Activated CD4-positive, alpha-beta T cell treated with anti-CD3 and anti-CD28 coated beads, Interleukin-2, amount 50 U/mL, for 4 hours (primary cell): ENCODE measurements around the gene TAGLN2.

Experiments
- DNase-seq, 2 experiments: peaks; one replicate each; pipeline ENCODE4 v3.0.0-alpha.2; 2020

The TAGLN2 gene

DNA sequence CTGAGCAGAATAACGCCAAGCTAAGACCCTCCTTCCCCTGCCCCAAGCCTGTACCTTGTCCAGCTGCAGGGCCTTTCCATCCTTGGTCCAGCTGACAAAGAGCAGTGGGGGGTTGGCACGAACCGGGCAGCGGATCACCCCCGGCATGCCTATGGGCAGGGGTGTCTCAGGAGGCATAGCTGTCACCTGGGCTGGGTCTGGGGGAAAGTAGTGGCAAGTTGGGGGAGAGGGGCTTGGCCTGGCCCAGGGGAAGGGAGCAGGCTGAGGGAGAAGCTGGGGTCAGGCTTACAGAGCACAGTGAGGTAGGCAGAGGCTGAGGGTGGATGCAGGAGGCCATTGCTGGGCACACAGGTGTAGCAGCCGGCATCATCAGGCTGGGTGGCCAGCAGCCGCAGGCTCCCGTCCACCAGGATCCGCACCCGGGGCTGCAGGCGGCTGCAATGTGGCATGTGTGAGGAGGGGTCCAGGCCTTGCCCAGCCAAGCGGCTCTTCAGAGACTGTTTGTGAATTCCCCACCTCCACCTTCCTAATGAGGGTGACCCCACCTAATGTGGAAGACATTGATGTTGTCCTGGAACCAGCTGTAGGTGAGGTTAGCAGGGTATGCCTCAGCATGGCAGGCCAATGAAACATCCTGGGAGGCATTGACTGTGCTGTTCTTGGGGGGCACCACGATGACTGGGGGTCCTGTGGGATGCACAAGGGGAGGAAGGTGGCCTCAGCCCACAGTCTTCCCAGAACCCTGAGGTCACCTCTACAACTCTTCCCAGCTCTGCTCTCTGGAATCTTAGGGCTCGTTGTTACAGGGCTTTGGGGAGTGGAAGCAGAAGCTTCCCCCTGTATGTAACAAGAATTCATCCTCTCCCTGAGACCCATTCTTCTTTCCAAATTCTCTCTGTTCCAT lies 9.1 kb upstream of the TAGLN2 start:
- no peak for DNase-seq

DNA sequence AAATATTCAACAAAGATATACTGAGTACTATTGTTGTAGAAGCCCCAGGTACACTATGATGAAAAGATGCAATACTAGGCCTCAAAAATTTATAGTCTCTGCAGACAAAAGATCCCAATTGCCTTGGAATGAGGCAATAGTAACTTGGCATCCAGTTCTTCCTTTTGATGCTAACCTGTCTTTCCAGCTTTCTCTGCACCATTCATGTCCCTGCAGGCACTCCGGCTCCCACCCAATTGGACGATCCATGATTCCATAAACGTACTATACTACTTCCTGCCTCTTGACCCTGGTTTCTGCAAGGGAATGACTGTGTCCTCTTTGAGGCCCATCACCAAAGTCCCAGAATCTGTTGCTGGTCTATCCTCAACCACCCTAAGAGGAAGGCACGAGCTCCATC lies 8.0 kb upstream of the TAGLN2 start:
- DNase-seq: no peak

GRCh38 chr1:159932296-159933285 lies 7.3 kb upstream of the TAGLN2 start:
- no peak for DNase-seq

DNA sequence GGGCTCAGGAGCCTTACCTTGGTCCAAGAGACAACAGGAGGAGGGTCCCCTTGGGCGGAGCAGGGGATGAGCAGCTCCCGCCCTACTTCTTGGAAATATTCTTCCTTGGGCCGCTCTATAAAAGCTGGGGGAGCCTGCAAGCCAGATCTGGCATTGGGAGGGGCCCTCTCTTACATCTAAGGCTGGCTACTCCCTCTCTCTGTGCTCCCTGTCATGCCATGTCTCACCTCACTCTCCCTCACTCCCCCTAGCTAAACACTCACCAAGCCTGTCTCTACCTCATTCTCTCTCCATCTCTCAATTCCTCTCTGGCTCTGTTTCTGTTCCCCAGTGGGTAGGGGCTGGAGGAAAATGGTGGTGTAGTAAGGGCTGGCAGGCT lies 6.5 kb upstream of the TAGLN2 start:
- no peak for DNase-seq

DNA sequence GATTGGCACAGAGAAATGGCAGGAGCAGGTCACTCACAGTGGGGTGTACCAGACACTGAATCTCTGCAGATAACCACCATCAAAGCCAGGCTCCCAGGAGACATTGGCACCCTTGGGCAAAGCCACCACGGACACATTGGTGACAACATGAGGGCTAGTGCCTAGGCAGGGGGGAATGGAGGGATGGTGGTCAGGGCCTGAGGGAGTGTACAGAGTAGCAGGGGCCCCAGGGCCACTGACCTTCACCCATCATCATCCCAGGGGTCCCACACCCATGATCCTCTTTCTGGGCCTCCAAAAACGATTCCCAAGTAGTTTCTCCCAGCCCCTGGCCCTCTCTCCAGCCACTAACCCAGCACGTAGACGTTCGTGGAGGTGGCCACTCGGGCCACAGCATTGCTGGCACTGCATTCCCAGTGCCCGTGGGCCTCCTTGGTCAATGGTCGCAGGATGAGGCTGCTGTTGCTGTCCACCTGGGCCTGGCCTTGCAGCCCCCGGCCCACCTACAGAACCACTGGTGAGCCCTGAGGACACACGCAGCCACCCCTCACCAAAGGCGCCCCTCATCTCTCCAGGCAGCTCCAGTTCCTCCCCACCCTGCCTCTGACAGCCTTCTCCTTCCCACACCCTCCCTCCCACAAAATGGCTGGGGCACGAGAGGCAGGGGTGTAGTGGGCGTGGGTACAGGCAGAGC lies 5.9 kb upstream of the TAGLN2 start:
- DNase-seq: no peak

GRCh38 chr1:159930634-159931033 lies 5.3 kb upstream of the TAGLN2 start:
- DNase-seq: no peak

GRCh38 chr1:159930216-159930615 lies 4.9 kb upstream of the TAGLN2 start:
- DNase-seq: no peak

DNA sequence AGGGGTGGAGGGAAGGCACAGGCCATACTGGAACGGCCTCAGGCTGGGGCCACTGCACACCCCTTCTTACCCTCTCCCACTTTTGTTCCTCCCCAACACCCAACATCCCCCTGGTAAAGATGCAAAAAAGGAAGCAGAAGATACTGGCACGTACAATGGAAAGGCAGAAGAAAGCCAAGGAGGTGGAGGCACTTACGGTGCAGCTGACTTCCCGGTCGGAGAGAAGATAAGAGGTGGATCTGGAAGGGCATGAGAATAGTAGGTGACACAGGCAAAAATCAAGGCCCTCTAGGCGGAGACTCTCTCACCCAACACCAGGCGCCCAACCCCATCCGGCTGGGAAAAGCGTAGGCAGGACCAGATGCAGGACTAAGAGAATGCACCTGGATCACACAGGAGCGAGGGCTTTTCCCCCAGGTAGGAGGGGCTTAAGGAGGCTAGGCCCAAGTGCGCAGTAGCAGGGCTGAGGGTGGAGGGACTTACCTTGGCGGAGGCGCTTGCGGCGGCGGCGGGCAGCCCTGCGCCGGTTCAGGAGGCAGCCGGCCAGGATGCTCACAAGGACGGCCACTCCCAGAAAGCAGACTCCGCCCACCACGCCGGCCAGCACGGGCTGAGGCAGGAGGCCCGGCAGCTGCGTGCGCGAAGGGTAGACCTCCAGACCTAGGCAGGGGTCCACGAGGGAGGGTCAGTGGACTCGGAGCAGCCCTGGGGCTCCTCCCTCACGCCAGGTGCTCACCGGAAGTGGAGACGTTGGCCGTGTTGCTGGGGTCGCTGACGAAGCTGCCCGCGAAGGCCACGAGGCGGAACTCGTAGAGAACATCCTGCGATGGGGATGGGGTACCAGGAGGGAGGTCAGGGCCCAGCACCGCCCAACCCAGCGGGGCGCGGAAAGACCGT lies 4.1 kb upstream of the TAGLN2 start:
- no peak for DNase-seq

GRCh38 chr1:159928491-159929050 lies 3.3 kb upstream of the TAGLN2 start:
- no peak for DNase-seq

DNA sequence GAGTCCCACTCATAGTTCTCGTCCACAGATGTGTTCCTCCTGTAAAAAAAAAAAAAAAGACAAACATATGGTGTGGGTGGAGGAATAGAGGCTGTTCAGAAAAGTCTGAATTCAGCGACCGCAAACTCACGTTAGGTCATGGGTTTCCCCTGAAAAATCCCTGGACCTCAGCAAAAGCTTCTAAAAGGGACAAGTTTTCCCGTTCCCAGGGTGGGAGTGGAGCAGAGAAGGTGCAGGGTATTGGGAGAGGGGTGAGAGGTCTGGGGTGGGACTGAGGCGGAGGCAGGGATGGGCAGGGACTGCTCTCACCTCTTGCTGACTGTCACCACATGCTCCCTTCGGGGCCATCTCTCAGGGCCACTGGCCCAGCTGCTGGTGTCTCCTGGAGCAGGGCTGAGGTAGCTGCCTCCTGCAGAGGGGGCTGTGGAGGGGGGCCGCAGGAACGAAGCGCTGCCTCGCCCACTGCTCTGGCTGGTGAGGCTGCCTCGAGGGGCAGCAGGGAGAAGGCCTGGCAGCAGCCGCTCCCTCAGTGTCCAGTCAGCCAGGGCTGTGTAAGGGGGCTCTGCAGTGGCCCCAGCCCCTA lies 2.6 kb upstream of the TAGLN2 start:
- DNase-seq: no peak

- DNase-seq: no peak
These were observed 2.0 kb upstream of the TAGLN2 start for GRCh38 chr1:159927211-159927848.

- DNase-seq: no peak
These were observed 392 bp upstream of the TAGLN2 start for GRCh38 chr1:159925719-159926078.

GRCh38 chr1:159924025-159924790 lies 1.1 kb downstream of the TAGLN2 start:
- peak; percentile 35 to 40 for DNase-seq

DNA sequence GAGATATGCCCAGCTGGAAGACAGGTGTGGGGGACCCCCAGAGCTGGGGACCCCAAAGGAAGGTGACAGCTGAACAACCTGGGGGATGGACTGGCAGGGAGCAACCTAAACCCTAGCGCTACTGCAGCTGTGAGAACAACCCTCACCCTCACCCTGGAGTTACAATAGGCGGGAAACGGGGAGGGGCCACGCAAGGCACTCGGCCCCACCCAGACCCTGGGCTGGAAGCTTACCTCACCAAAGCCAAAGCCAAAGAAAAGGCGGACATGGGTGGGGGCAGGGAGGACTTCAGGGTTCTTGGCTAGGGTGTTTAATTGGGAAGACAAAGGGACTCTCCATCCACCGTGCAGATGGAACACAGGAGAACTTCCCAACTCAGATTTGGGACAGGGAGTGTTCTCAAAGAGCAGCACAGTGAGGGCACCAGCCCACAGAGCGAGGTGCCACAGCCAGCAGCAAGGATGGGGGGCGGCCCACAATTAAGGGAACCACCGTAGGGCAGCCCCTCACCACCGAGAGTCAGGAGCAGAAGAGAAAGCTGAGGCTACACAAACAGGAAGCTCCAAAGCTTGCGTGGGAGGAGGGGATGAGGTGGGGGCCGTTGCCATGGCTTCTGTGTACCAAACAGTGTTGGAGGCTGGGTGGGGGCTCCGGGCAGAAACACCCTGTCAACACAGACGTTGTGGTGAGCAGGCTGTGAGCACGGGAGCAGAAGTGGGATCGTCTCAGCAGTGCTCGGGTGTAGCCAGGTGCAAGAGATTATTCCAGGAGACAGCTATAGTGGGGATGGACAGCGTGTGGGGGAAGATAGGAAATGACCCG lies 1.9 kb downstream of the TAGLN2 start:
- peak; percentile 73 to 75 for DNase-seq

- no peak for DNase-seq
These were observed 2.6 kb downstream of the TAGLN2 start for GRCh38 chr1:159922511-159923202.

DNA sequence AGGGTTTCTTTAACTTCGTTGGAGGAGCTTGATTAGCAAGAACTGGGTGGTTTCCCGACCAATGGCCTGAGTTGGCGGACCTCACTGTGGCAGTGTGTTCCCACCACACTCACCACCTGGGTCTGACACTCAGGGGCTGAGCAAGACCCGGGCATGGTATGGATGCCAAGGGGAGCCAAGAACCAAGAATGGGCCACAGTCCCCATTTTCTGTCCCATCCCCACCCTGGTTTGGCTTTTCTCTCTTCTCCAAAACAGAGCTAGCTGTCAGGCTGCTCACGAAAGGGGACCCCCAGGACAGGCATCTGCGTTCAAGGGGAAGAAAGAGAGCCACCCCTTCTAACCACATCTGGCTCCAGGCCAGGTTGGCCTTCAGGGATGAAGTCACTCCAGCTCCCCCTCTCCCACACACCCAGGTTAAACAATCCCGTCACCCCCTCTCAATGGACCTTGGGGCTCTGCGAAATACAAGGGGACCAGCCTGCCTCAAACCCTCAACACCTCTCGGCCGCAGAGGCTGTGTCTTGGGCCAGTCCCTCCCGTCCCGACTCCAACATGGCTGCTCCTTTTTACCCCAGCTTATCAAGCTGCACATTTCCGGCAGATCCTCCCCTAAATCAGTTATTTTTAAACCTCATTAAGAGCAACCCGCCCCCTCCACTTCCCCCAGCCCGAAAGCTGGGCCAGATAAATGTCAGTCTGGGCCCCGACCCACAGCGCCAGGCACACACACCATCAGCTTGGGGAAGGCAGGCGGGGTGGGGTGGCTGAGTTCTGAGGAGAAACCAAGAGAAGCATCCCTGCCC lies 3.4 kb downstream of the TAGLN2 start:
- DNase-seq: no peak

- DNase-seq: no peak
These were observed 4.1 kb downstream of the TAGLN2 start for GRCh38 chr1:159921251-159921650.

DNA sequence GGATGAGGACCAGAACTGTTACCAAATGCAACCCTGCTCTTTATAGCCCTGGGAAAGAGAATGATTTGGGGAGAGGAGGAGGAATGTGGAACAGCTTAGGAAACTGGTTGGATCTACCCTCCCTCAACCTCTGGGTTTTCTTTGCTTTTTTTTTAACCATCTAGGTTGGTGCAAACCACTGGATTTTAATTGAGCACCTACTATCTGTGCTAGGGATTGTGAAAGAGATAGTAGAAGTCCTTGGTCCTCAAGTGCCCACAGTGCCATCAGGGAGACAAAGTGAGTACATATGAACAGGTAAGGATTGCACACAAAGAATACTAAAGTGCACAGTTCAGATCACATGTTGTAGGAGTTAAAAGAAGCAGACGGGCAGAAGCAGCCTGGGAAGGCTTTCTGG lies 4.7 kb downstream of the TAGLN2 start:
- no peak for DNase-seq
